ENCODE data around the gene CELF3.

DNA sequence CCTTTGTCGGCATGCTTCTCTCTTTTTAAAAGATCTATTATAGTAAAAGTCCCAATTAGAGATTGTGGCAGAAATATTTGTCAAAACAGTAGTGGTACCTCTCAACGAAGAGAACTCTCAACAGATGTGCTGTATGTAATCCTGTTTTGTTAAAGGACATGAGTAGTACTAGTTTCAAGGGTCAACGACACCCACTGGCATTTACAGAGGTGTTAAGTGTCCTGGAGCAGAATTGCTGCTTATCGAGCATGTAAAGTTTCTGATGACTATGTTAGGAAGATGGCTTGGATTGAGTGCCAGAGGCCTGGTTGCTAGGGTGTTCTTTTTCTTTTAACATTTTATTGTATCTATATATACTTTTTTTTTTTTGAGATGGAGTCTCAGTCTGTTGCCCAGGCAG lies 27.1 kb downstream of the CELF3 start:
- no peak for TF ChIP-seq POLR2A (IDR thresholded peaks at IDR 0.05)
- TF ChIP-seq, protein P1, sequence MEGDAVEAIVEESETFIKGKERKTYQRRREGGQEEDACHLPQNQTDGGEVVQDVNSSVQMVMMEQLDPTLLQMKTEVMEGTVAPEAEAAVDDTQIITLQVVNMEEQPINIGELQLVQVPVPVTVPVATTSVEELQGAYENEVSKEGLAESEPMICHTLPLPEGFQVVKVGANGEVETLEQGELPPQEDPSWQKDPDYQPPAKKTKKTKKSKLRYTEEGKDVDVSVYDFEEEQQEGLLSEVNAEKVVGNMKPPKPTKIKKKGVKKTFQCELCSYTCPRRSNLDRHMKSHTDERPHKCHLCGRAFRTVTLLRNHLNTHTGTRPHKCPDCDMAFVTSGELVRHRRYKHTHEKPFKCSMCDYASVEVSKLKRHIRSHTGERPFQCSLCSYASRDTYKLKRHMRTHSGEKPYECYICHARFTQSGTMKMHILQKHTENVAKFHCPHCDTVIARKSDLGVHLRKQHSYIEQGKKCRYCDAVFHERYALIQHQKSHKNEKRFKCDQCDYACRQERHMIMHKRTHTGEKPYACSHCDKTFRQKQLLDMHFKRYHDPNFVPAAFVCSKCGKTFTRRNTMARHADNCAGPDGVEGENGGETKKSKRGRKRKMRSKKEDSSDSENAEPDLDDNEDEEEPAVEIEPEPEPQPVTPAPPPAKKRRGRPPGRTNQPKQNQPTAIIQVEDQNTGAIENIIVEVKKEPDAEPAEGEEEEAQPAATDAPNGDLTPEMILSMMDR (IDR thresholded peaks at IDR 0.05) = no peak

Measured in right lobe of liver (tissue), 4 donors.